ENCODE data around the gene LLGL1. TPM values are rescaled to one million over a fixed set of nuclear protein-coding genes. Genes with fewer than 3 reads are reported as not detected.

The LLGL1 gene
- total and polyA plus RNA-seq, 10 of the 15 experiments (the other 5 are each of a cell fraction or from before 2014, with no cell fraction given) = 0.02 to 9.2 (median 2.5) TPM

DNA sequence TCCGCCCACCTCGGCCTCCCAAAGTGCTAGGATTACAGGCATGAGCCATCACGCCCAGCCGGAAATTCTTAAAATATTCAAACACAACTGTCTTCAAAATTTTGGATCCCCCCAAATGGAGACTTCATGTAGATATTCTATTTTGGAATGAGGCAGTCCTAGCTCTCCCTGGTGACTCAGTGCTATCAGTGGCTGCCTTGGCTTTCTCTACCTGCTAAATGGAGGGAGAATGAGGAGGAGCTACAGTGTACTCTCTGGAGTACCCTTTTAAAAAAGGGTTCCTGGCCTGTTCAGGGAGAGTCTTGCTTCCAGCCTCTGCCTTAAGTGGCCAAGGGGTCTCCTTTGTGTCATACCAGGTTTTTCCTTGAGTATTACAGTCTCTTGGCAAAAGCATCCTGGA lies 31.0 kb upstream of the LLGL1 start (continued):
- TF ChIP-seq MTA2 (IDR thresholded peaks at IDR 0.05; ENCODE audit: low read depth) = no peak

DNA sequence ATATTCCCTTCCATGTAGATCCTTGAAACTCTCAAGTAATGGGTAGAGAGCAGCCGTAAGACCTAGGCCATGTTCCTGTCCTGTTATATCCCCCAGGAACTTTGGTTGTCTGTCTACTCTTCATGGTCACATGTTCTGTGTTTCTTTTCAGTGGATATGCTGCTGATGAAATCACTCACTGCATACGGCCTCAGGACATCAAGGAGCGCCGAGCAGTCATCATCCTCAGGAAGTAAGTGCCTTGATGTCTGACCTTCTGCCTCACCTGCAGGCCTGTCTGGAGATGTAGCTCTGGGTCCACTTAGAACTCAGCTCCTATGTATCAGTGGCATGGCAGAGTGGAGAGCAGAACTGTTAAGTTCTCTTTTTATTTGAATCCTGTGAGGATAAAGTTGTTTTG lies 30.6 kb upstream of the LLGL1 start:
- no peaks in the 10 kb centered on the region for H3K9me3 ChIP-seq (replicated peaks; ENCODE audit: control insufficient read depth, insufficient read depth, low read length)
- peaks cover 30 to 49% of the 10 kb centered on the region in 2 experiments for H3K36me3 ChIP-seq (ENCODE audit: control insufficient read depth in 2 of 2, insufficient read depth in 2 of 2, low read length in 1 of 2)
- intact Hi-C loops (cut with micrococcal nuclease; ENCODE audit: unreplicated experiment) = no loop called here
- POLR2A ChIA-PET = no interaction called here
- DNase-seq (ENCODE audit: low read depth, low spot score) (no peak), FAIRE-seq (no peak), ATAC-seq (no peak)
- H3K4me1 ChIP-seq (ENCODE audit: control insufficient read depth, insufficient read depth, low read length) = no peaks in the 10 kb centered on the region
- no peak overlapping the region for H3K9ac ChIP-seq (ENCODE audit: control insufficient read depth, insufficient read depth, low read length)
- peaks cover 58% of the 10 kb centered on the region for H3K79me2 ChIP-seq (ENCODE audit: control insufficient read depth, insufficient read depth, low read length)
- no peak overlapping the region for H3K27ac ChIP-seq (ENCODE audit: control insufficient read depth, insufficient read depth)
- CTCF ChIA-PET = no interaction called here
- no peak overlapping the region for H3K4me2 ChIP-seq (ENCODE audit: control insufficient read depth, insufficient read depth)
- H4K20me1 ChIP-seq (ENCODE audit: control insufficient read depth, insufficient read depth) = peaks cover 13% of the 10 kb centered on the region
- RAD21 ChIA-PET (ENCODE audit: unreplicated experiment) = no interaction called here
- no peak overlapping the region for H3K4me3 ChIP-seq
- SMC1A ChIA-PET (ENCODE audit: uncharacterized antibody, unreplicated experiment) = no interaction called here
- BruUV-seq (replicated peaks) = no TSS peak
- 97% methylated on average over 4 of the region's 4 CpGs for WGBS (ENCODE audit: insufficient coverage, insufficient replicate concordance, low lambda C conversion rate, missing lambda C conversion rate)
- in situ Hi-C loops (cut with MboI) = no loop called here
- H3K27me3 ChIP-seq (replicated peaks in 1 of 2; ENCODE audit: control insufficient read depth in 2 of 2, insufficient read depth in 2 of 2, low read length in 1 of 2) = no peaks in the 10 kb centered on the region
- H2AFZ ChIP-seq (ENCODE audit: control insufficient read depth, low read depth, low read length) = no peak overlapping the region
- TF ChIP-seq, protein P1, sequence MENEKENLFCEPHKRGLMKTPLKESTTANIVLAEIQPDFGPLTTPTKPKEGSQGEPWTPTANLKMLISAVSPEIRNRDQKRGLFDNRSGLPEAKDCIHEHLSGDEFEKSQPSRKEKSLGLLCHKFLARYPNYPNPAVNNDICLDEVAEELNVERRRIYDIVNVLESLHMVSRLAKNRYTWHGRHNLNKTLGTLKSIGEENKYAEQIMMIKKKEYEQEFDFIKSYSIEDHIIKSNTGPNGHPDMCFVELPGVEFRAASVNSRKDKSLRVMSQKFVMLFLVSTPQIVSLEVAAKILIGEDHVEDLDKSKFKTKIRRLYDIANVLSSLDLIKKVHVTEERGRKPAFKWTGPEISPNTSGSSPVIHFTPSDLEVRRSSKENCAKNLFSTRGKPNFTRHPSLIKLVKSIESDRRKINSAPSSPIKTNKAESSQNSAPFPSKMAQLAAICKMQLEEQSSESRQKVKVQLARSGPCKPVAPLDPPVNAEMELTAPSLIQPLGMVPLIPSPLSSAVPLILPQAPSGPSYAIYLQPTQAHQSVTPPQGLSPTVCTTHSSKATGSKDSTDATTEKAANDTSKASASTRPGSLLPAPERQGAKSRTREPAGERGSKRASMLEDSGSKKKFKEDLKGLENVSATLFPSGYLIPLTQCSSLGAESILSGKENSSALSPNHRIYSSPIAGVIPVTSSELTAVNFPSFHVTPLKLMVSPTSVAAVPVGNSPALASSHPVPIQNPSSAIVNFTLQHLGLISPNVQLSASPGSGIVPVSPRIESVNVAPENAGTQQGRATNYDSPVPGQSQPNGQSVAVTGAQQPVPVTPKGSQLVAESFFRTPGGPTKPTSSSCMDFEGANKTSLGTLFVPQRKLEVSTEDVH (IDR thresholded peaks at IDR 0.05; ENCODE audit: low read depth, partially characterized antibody) = no peak
- TF ChIP-seq, protein P2, sequence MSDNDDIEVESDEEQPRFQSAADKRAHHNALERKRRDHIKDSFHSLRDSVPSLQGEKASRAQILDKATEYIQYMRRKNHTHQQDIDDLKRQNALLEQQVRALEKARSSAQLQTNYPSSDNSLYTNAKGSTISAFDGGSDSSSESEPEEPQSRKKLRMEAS (IDR thresholded peaks at IDR 0.05; ENCODE audit: low read depth, low read length) = no peak
- no peak for TF ChIP-seq MTA3 (IDR thresholded peaks at IDR 0.05; ENCODE audit: borderline replicate concordance, low read length)
- no peak for TF ChIP-seq NFXL1 (IDR thresholded peaks at IDR 0.05; ENCODE audit: borderline replicate concordance)
- no peak for TF ChIP-seq CBX5 (IDR thresholded peaks at IDR 0.05; ENCODE audit: low read depth)
- TF ChIP-seq CEBPB (IDR thresholded peaks at IDR 0.05; ENCODE audit: borderline replicate concordance in 1 of 2, low read depth in 2 of 2, low read length in 2 of 2) = no peak
- no peak for TF ChIP-seq JUNB (IDR thresholded peaks at IDR 0.05)
- no peak for TF ChIP-seq POU2F2 (IDR thresholded peaks at IDR 0.05; ENCODE audit: borderline replicate concordance, low read depth, low read length)
- TF ChIP-seq, protein P3, sequence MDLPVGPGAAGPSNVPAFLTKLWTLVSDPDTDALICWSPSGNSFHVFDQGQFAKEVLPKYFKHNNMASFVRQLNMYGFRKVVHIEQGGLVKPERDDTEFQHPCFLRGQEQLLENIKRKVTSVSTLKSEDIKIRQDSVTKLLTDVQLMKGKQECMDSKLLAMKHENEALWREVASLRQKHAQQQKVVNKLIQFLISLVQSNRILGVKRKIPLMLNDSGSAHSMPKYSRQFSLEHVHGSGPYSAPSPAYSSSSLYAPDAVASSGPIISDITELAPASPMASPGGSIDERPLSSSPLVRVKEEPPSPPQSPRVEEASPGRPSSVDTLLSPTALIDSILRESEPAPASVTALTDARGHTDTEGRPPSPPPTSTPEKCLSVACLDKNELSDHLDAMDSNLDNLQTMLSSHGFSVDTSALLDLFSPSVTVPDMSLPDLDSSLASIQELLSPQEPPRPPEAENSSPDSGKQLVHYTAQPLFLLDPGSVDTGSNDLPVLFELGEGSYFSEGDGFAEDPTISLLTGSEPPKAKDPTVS (IDR thresholded peaks at IDR 0.05; ENCODE audit: low read depth, low read length) = no peak
- no peak for TF ChIP-seq SRF (IDR thresholded peaks at IDR 0.05; ENCODE audit: low read depth in 2 of 2, low read length in 2 of 2)
- TF ChIP-seq HDAC6 (IDR thresholded peaks at IDR 0.05; ENCODE audit: unreplicated experiment) = no peak
- TF ChIP-seq BCL11A (IDR thresholded peaks at IDR 0.05; ENCODE audit: low read depth, low read length) = no peak
- TF ChIP-seq POLR2AphosphoS2 (IDR thresholded peaks at IDR 0.05; ENCODE audit: low read depth, low read length) = no peak
- no peak for TF ChIP-seq EGR1 (IDR thresholded peaks at IDR 0.05; ENCODE audit: borderline replicate concordance in 1 of 2, low read depth in 2 of 2, low read length in 2 of 2)
- no peak for TF ChIP-seq KLF5 (IDR thresholded peaks at IDR 0.05; ENCODE audit: partially characterized antibody)
- no peak for TF ChIP-seq NRF1 (conservative IDR thresholded peaks at IDR 0.05; ENCODE audit: low read depth, low read length)
- TF ChIP-seq RELA (IDR thresholded peaks at IDR 0.05; ENCODE audit: borderline replicate concordance, partially characterized antibody) = no peak

Data from GM12878 (cell line).